Liver (tissue), 3 donors: Measurements from ENCODE around the gene IP6K2.

Experiments
- ATF3 ChIP-seq: IDR thresholded peaks from 2 replicates; pipeline ENCODE4 v1.6.1; 2016; ENCODE audit warnings: antibody characterized with exemption
- CTCF ChIP-seq: fragments of 150-350 bp; IDR thresholded peaks from 2 replicates; pipeline ENCODE4 v1.5.1; 2017; ENCODE audit warnings: improper control_type of control experiment, low read depth, low read length; ENCODE audit not compliant: missing input control
- JUND ChIP-seq, 2 donors: IDR thresholded peaks; 2 replicates each; pipeline ENCODE4 v1.6.1; 2016; ENCODE audit warnings: antibody characterized with exemption in 2 of 2
- MAX ChIP-seq: IDR thresholded peaks from 2 replicates; pipeline ENCODE4 v1.6.1; 2016; ENCODE audit warnings: antibody characterized with exemption
- NR2F2 ChIP-seq: IDR thresholded peaks from 2 replicates; pipeline ENCODE4 v1.6.1; 2016; ENCODE audit warnings: antibody characterized with exemption
- RAD21 ChIP-seq, 2 donors: IDR thresholded peaks; 2 replicates each; pipeline ENCODE4 v1.6.1; 2016; ENCODE audit warnings: antibody characterized with exemption in 2 of 2, mild to moderate bottlenecking in 2 of 2
- REST ChIP-seq: IDR thresholded peaks from 2 replicates; pipeline ENCODE4 v1.6.1; 2016; ENCODE audit warnings: antibody characterized with exemption, mild to moderate bottlenecking
- SP1 ChIP-seq: IDR thresholded peaks from 2 replicates; pipeline ENCODE4 v1.6.1; 2018; ENCODE audit warnings: antibody characterized with exemption, mild to moderate bottlenecking
- TAF1 ChIP-seq: conservative IDR thresholded peaks from 2 replicates; pipeline ENCODE4 v1.6.1; 2016; ENCODE audit warnings: antibody characterized with exemption, mild to moderate bottlenecking
- YY1 ChIP-seq: IDR thresholded peaks from 2 replicates; pipeline ENCODE4 v1.6.1; 2016; ENCODE audit warnings: antibody characterized with exemption, mild to moderate bottlenecking
- ZBTB33 ChIP-seq: IDR thresholded peaks from 2 replicates; pipeline ENCODE4 v1.6.1; 2016; ENCODE audit warnings: antibody characterized with exemption
- donor health status: healthy.
- donor health status: healthy.

GRCh38 chr3:48651771-48652170 lies 65.2 kb downstream of the IP6K2 start:
- TF ChIP-seq CTCF: no peak
- no peak for TF ChIP-seq RAD21 (IDR thresholded peaks at IDR 0.05)
- TF ChIP-seq ZBTB33: no peak
- no peak for TF ChIP-seq JUND (IDR thresholded peaks at IDR 0.05)
- TF ChIP-seq YY1: no peak
- TF ChIP-seq NR2F2: no peak
- no peak for TF ChIP-seq TAF1
- no peak for TF ChIP-seq SP1
- TF ChIP-seq MAX: no peak
- no peak for TF ChIP-seq REST
- TF ChIP-seq ATF3: no peak
